GM23338 (cell line): ENCODE results near the gene HAUS2.

Source experiments
- CREB1 ChIP-seq: fragments of 250-450 bp; sonication (Bioruptor Pico); IDR thresholded peaks from 2 replicates; pipeline ENCODE4 v1.5.0; 2020; ENCODE audit warnings: low read depth, mild to moderate bottlenecking, moderate library complexity
- EZH2 ChIP-seq: fragments of 200-600 bp; sonication (generic); IDR thresholded peaks from one replicate; pipeline ENCODE4 v1.8.0; 2017; ENCODE audit warnings: antibody characterized with exemption, mild to moderate bottlenecking, low read depth; ENCODE audit not compliant: unreplicated experiment
- EZH2phosphoT487 ChIP-seq: fragments of 200-600 bp; sonication (generic); IDR thresholded peaks from one replicate; pipeline ENCODE4 v1.8.1; 2018; ENCODE audit warnings: antibody characterized with exemption; ENCODE audit not compliant: unreplicated experiment
- JUNB ChIP-seq: IDR thresholded peaks from one replicate; pipeline ENCODE4 v1.6.1; 2016; ENCODE audit warnings: antibody characterized with exemption; ENCODE audit not compliant: unreplicated experiment
- NANOG ChIP-seq: IDR thresholded peaks from 2 replicates; pipeline ENCODE4 v1.6.1; 2016; ENCODE audit warnings: antibody characterized with exemption, borderline replicate concordance
- POLR2AphosphoS5 ChIP-seq: IDR thresholded peaks from 2 replicates; pipeline ENCODE4 v1.6.1; 2016; ENCODE audit warnings: antibody characterized with exemption, low read depth
- TF ChIP-seq, protein P1 (sequence below), 2 experiments: fragments of 200-600 bp in 1 of 2; sonication (generic) in 1 of 2; conservative IDR thresholded peaks; 2 replicates each; pipeline versions ENCODE4 v1.5.1 to v1.6.1; 2016 to 2017; ENCODE audit warnings: antibody characterized with exemption in 2 of 2, low read depth in 2 of 2, mild to moderate bottlenecking in 2 of 2, moderate library complexity in 1 of 2
- TF ChIP-seq, protein P2 (sequence below): IDR thresholded peaks from one replicate; pipeline ENCODE4 v1.6.1; 2018; ENCODE audit warnings: antibody characterized with exemption; ENCODE audit not compliant: unreplicated experiment
- TF ChIP-seq, protein P3 (sequence below): IDR thresholded peaks from 2 replicates; pipeline ENCODE4 v1.6.1; 2016; ENCODE audit warnings: antibody characterized with exemption

GRCh38 chr15:42523331-42523730 lies 25.3 kb upstream of the HAUS2 start:
- TF ChIP-seq NANOG = no peak
- no peak for TF ChIP-seq EZH2phosphoT487
- TF ChIP-seq, protein P1, sequence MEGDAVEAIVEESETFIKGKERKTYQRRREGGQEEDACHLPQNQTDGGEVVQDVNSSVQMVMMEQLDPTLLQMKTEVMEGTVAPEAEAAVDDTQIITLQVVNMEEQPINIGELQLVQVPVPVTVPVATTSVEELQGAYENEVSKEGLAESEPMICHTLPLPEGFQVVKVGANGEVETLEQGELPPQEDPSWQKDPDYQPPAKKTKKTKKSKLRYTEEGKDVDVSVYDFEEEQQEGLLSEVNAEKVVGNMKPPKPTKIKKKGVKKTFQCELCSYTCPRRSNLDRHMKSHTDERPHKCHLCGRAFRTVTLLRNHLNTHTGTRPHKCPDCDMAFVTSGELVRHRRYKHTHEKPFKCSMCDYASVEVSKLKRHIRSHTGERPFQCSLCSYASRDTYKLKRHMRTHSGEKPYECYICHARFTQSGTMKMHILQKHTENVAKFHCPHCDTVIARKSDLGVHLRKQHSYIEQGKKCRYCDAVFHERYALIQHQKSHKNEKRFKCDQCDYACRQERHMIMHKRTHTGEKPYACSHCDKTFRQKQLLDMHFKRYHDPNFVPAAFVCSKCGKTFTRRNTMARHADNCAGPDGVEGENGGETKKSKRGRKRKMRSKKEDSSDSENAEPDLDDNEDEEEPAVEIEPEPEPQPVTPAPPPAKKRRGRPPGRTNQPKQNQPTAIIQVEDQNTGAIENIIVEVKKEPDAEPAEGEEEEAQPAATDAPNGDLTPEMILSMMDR (conservative IDR thresholded peaks at IDR 0.05; ENCODE audit: low read depth in 2 of 2) = no peak
- no peak for TF ChIP-seq EZH2
- no peak for TF ChIP-seq JUNB
- TF ChIP-seq, protein P2, sequence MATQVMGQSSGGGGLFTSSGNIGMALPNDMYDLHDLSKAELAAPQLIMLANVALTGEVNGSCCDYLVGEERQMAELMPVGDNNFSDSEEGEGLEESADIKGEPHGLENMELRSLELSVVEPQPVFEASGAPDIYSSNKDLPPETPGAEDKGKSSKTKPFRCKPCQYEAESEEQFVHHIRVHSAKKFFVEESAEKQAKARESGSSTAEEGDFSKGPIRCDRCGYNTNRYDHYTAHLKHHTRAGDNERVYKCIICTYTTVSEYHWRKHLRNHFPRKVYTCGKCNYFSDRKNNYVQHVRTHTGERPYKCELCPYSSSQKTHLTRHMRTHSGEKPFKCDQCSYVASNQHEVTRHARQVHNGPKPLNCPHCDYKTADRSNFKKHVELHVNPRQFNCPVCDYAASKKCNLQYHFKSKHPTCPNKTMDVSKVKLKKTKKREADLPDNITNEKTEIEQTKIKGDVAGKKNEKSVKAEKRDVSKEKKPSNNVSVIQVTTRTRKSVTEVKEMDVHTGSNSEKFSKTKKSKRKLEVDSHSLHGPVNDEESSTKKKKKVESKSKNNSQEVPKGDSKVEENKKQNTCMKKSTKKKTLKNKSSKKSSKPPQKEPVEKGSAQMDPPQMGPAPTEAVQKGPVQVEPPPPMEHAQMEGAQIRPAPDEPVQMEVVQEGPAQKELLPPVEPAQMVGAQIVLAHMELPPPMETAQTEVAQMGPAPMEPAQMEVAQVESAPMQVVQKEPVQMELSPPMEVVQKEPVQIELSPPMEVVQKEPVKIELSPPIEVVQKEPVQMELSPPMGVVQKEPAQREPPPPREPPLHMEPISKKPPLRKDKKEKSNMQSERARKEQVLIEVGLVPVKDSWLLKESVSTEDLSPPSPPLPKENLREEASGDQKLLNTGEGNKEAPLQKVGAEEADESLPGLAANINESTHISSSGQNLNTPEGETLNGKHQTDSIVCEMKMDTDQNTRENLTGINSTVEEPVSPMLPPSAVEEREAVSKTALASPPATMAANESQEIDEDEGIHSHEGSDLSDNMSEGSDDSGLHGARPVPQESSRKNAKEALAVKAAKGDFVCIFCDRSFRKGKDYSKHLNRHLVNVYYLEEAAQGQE = no peak
- TF ChIP-seq CREB1 = no peak
- TF ChIP-seq, protein P3, sequence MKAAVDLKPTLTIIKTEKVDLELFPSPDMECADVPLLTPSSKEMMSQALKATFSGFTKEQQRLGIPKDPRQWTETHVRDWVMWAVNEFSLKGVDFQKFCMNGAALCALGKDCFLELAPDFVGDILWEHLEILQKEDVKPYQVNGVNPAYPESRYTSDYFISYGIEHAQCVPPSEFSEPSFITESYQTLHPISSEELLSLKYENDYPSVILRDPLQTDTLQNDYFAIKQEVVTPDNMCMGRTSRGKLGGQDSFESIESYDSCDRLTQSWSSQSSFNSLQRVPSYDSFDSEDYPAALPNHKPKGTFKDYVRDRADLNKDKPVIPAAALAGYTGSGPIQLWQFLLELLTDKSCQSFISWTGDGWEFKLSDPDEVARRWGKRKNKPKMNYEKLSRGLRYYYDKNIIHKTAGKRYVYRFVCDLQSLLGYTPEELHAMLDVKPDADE = no peak
- no peak for TF ChIP-seq POLR2AphosphoS5
